Measurements from ENCODE around the gene DDX25. TPM values are rescaled to one million over a fixed set of nuclear protein-coding genes. Genes with fewer than 3 reads are reported as not detected.

Gene DDX25
- polyA plus RNA-seq, 1 donor (not counting 4 experiments of a cell fraction or from before 2014, with no cell fraction given) = 0.12 TPM

- DNase-seq (ENCODE audit: low read depth, low spot score) (no peak), FAIRE-seq (no peak)
- dilution Hi-C loops (cut with MboI; ENCODE audit: extremely low pct_ligation_motif_present, low sequenced_read_pairs) = loop anchor here (25.0 kb wide), 1 partner anchor 280 kb away; the partner anchor contains the start of genes FAM118B and RPUSD4
- Histone ChIP-seq H3K27ac (ENCODE audit: control insufficient read depth, insufficient read depth, low read length) (no peak overlapping the region), H3K79me2 (ENCODE audit: control insufficient read depth, insufficient read depth, low read length) (no peaks in the 10 kb centered on the region), H4K20me1 (ENCODE audit: control insufficient read depth, extremely low read depth, insufficient read depth, low read length) (no peaks in the 10 kb centered on the region), H3K9me3 (ENCODE audit: control insufficient read depth, low read depth, low read length) (no peaks in the 10 kb centered on the region), H3K36me3 (ENCODE audit: control insufficient read depth in 2 of 2, extremely low read depth in 1 of 2, insufficient read depth in 2 of 2, low read length in 2 of 2) (no peaks in the 10 kb centered on the region), H3K4me1 (ENCODE audit: control insufficient read depth, extremely low read depth, insufficient read depth, low read length) (no peaks in the 10 kb centered on the region), H2AFZ (ENCODE audit: control insufficient read depth, low read length) (no peak overlapping the region), H3K9ac (ENCODE audit: control insufficient read depth, extremely low read depth, insufficient read depth, low read length) (no peak overlapping the region), H3K4me2 (ENCODE audit: control insufficient read depth, extremely low read depth, insufficient read depth, low read depth, low read length) (no peak overlapping the region), H3K9me1 (ENCODE audit: control insufficient read depth, extremely low read depth, insufficient read depth, low read length) (no peaks in the 10 kb centered on the region), H3K27me3 (ENCODE audit: control insufficient read depth, extremely low read depth, insufficient read depth, low read length) (peaks cover 31% of the 10 kb centered on the region), H3K4me3 (ENCODE audit: control insufficient read depth in 2 of 3, extremely low read depth in 1 of 3, insufficient read depth in 2 of 3, low read depth in 1 of 3, low read length in 3 of 3) (no peak overlapping the region)
- TF ChIP-seq CTCF (optimal IDR thresholded peaks at IDR 0.05 in 1 of 3, IDR thresholded peaks at IDR 0.05 in 1 of 3, conservative IDR thresholded peaks at IDR 0.05 in 1 of 3; ENCODE audit: extremely low read depth in 1 of 3, insufficient read depth in 2 of 3, low read length in 3 of 3) (no peak), EZH2 (IDR thresholded peaks at IDR 0.05; ENCODE audit: low read length) (no peak)
Measured at GRCh38 chr11:125932301-125932700, 28.0 kb downstream of the DDX25 start.

GRCh38 chr11:125933030-125933813 lies 28.9 kb downstream of the DDX25 start:
- Histone ChIP-seq H3K79me2 (ENCODE audit: control insufficient read depth, insufficient read depth, low read length) (no peaks in the 10 kb centered on the region), H3K9me3 (ENCODE audit: control insufficient read depth, low read depth, low read length) (no peaks in the 10 kb centered on the region), H2AFZ (ENCODE audit: control insufficient read depth, low read length) (no peak overlapping the region), H3K27ac (ENCODE audit: control insufficient read depth, insufficient read depth, low read length) (no peak overlapping the region), H4K20me1 (ENCODE audit: control insufficient read depth, extremely low read depth, insufficient read depth, low read length) (no peaks in the 10 kb centered on the region), H3K9me1 (ENCODE audit: control insufficient read depth, extremely low read depth, insufficient read depth, low read length) (no peaks in the 10 kb centered on the region), H3K9ac (ENCODE audit: control insufficient read depth, extremely low read depth, insufficient read depth, low read length) (no peak overlapping the region), H3K4me2 (ENCODE audit: control insufficient read depth, extremely low read depth, insufficient read depth, low read depth, low read length) (no peak overlapping the region), H3K4me1 (ENCODE audit: control insufficient read depth, extremely low read depth, insufficient read depth, low read length) (no peaks in the 10 kb centered on the region), H3K4me3 (ENCODE audit: control insufficient read depth in 2 of 3, extremely low read depth in 1 of 3, insufficient read depth in 2 of 3, low read depth in 1 of 3, low read length in 3 of 3) (no peak overlapping the region), H3K36me3 (ENCODE audit: control insufficient read depth in 2 of 2, extremely low read depth in 1 of 2, insufficient read depth in 2 of 2, low read length in 2 of 2) (no peaks in the 10 kb centered on the region), H3K27me3 (ENCODE audit: control insufficient read depth, extremely low read depth, insufficient read depth, low read length) (peaks cover 31% of the 10 kb centered on the region)
- dilution Hi-C loops (cut with MboI; ENCODE audit: extremely low pct_ligation_motif_present, low sequenced_read_pairs) = loop anchor here (25.0 kb wide), 1 partner anchor 279 kb away; the partner anchor contains the start of genes FAM118B and RPUSD4
- TF ChIP-seq EZH2 (IDR thresholded peaks at IDR 0.05; ENCODE audit: low read length) (no peak), CTCF (optimal IDR thresholded peaks at IDR 0.05 in 1 of 3, IDR thresholded peaks at IDR 0.05 in 1 of 3, conservative IDR thresholded peaks at IDR 0.05 in 1 of 3; ENCODE audit: extremely low read depth in 1 of 3, insufficient read depth in 2 of 3, low read length in 3 of 3) (no peak)
- no peak for DNase-seq (ENCODE audit: low read depth, low spot score)
- no peak for FAIRE-seq
